ENCODE data around the gene FGF12.

GRCh38 chr3:192128060-192128459 is 599.3 kb downstream of the FGF12 start:
- no peak for TF ChIP-seq POLR2A (IDR thresholded peaks at IDR 0.05)
- TF ChIP-seq CTCF (IDR thresholded peaks at IDR 0.05): no peak
